RWPE2 (cell line): ENCODE results near the gene UBR2.

Experiments
- ATAC-seq: fragments of 200-7000 bp; cut with Tn5 transposase; 3 replicates; pipeline ENCODE4 v1.9.1; 2021; ENCODE audit warnings: low read depth
- DNase-seq: peaks from one replicate; pipeline ENCODE4 v3.0.0-alpha.2; 2020; ENCODE audit warnings: low spot score
- H3K27ac ChIP-seq: fragments of 450-650 bp; 2 replicates; pipeline ENCODE4 v1.5.1; 2017; ENCODE audit warnings: mild to moderate bottlenecking; ENCODE audit not compliant: poor library complexity, severe bottlenecking
- H3K27me3 ChIP-seq: fragments of 250-450 bp; sonication (Bioruptor Pico); 2 replicates; pipeline ENCODE4 v1.5.1; 2021; ENCODE audit warnings: mild to moderate bottlenecking, moderate library complexity; ENCODE audit not compliant: insufficient read depth, poor library complexity, severe bottlenecking
- H3K36me3 ChIP-seq: fragments of 250-450 bp; sonication (Bioruptor Pico); 2 replicates; pipeline ENCODE4 v1.5.1; 2020; ENCODE audit warnings: low read depth, mild to moderate bottlenecking, moderate library complexity
- H3K4me1 ChIP-seq: fragments of 250-450 bp; sonication (Bioruptor Pico); 2 replicates; pipeline ENCODE4 v1.5.1; 2021; ENCODE audit warnings: mild to moderate bottlenecking, moderate library complexity; ENCODE audit not compliant: insufficient read depth, poor library complexity, severe bottlenecking
- H3K4me3 ChIP-seq: fragments of 250-450 bp; sonication (Bioruptor Pico); 2 replicates; pipeline ENCODE4 v1.5.1; 2021; ENCODE audit warnings: mild to moderate bottlenecking, moderate library complexity; ENCODE audit not compliant: severe bottlenecking
- H3K9me3 ChIP-seq: fragments of 250-450 bp; sonication (Bioruptor Pico); 2 replicates; pipeline ENCODE4 v1.5.1; 2021; ENCODE audit warnings: mild to moderate bottlenecking, moderate library complexity; ENCODE audit not compliant: severe bottlenecking
- CTCF ChIP-seq: fragments of 450-650 bp; IDR thresholded peaks from one replicate; pipeline ENCODE4 v1.5.1; 2017; ENCODE audit warnings: mild to moderate bottlenecking, moderate library complexity; ENCODE audit not compliant: poor library complexity, severe bottlenecking

UBR2 gene

GRCh38 chr6:42539135-42539534 is 24.7 kb upstream of the UBR2 start:
- DNase-seq (no peak), ATAC-seq (no peak)
- Histone ChIP-seq H3K27me3 (no peaks in the 10 kb centered on the region), H3K36me3 (no peaks in the 10 kb centered on the region), H3K4me3 (no peak overlapping the region), H3K9me3 (no peaks in the 10 kb centered on the region), H3K4me1 (no peaks in the 10 kb centered on the region), H3K27ac (no peak overlapping the region)
- TF ChIP-seq CTCF = no peak

GRCh38 chr6:42545226-42545773 is 18.5 kb upstream of the UBR2 start:
- Histone ChIP-seq H3K36me3 (no peaks in the 10 kb centered on the region), H3K27ac (no peak overlapping the region), H3K27me3 (no peaks in the 10 kb centered on the region), H3K4me1 (no peaks in the 10 kb centered on the region), H3K4me3 (no peak overlapping the region), H3K9me3 (no peaks in the 10 kb centered on the region)
- no peak for TF ChIP-seq CTCF
- DNase-seq (no peak), ATAC-seq (no peak)

GRCh38 chr6:42547407-42548329 is 16.2 kb upstream of the UBR2 start:
- Histone ChIP-seq H3K36me3 (no peaks in the 10 kb centered on the region), H3K9me3 (no peaks in the 10 kb centered on the region), H3K27ac (no peak overlapping the region), H3K27me3 (no peaks in the 10 kb centered on the region), H3K4me3 (peak overlapping the region; percentile 25), H3K4me1 (no peaks in the 10 kb centered on the region)
- peak; percentile 97 for TF ChIP-seq CTCF
- peak; percentile 97 for ATAC-seq
- no peak for DNase-seq

- H3K27me3 ChIP-seq = no peaks in the 10 kb centered on the region
- H3K9me3 ChIP-seq = no peaks in the 10 kb centered on the region
- H3K4me1 ChIP-seq = no peaks in the 10 kb centered on the region
- no peak for ATAC-seq
- H3K36me3 ChIP-seq = no peaks in the 10 kb centered on the region
- DNase-seq = no peak
- no peak overlapping the region for H3K4me3 ChIP-seq
- H3K27ac ChIP-seq = no peak overlapping the region
- no peak for TF ChIP-seq CTCF
Observed at GRCh38 chr6:42550277-42550676, 13.6 kb upstream of the UBR2 start.

GRCh38 chr6:42551217-42551616 is 12.6 kb upstream of the UBR2 start:
- no peaks in the 10 kb centered on the region for H3K27me3 ChIP-seq
- ATAC-seq (no peak), DNase-seq (no peak)
- H3K36me3 ChIP-seq = no peaks in the 10 kb centered on the region
- no peaks in the 10 kb centered on the region for H3K9me3 ChIP-seq
- H3K27ac ChIP-seq = no peak overlapping the region
- TF ChIP-seq CTCF = no peak
- no peak overlapping the region for H3K4me3 ChIP-seq
- no peaks in the 10 kb centered on the region for H3K4me1 ChIP-seq
